Endothelial cell of umbilical vein (primary cell): ENCODE data around the gene PLEKHJ1. TPM values are rescaled to one million over a fixed set of nuclear protein-coding genes. Genes with fewer than 3 reads are reported as not detected.
"Not testable (repeated sequence)": the region's sequence is repeated elsewhere in the genome, so short reads cannot be mapped to it uniquely, and the experiment has no call there.

Experiments
- BruUV-seq: library from RNA; stranded (reverse); fragments of 400-500 nt; replicated peaks from 2 replicates; lab custom pipeline; 2021; lab: Mats Ljungman, UMichigan
- CTCF ChIA-PET: fragments of 300-600, 350-600 bp; sonication (Branson Sonifier 250); formaldehyde crosslinking; loops from one replicate; lab custom pipeline; 2021; ENCODE audit warnings: antibody characterized with exemption, inconsistent platforms; lab: Charles Lee
- POLR2A ChIA-PET: fragments of 300-600, 350-600 bp; sonication (Branson Sonifier 250); formaldehyde crosslinking; loops from one replicate; lab custom pipeline; 2021; ENCODE audit warnings: antibody characterized with exemption, inconsistent platforms; lab: Charles Lee
- DNase-seq: peaks from one replicate; pipeline ENCODE4 v3.0.0-alpha.2; 2011; ENCODE audit warnings: low read depth, low spot score
- FAIRE-seq: peaks from 2 replicates; lab custom pipeline; 2011; peaks lifted over from hg19 to GRCh38; lab: Jason Lieb, UNC
- H2AFZ ChIP-seq: 2 replicates; pipeline ENCODE4 v1.6.0; 2012; ENCODE audit warnings: low read depth, low read length, control low read depth, inconsistent platforms
- H3K27ac ChIP-seq: 2 replicates; pipeline ENCODE4 v1.5.1; 2011; ENCODE audit warnings: low read depth, mild to moderate bottlenecking, control low read depth, low read length, moderate library complexity; ENCODE audit not compliant: insufficient read depth
- H3K27me3 ChIP-seq, 2 experiments: 2 replicates each; pipeline versions ENCODE4 v1.6.0 to v1.6.1; 2011; ENCODE audit warnings: low read length in 2 of 2, mixed read lengths in 1 of 2; ENCODE audit not compliant: control insufficient read depth in 2 of 2, insufficient read depth in 2 of 2
- H3K36me3 ChIP-seq, 2 experiments: 2 replicates in 1 of 2; 3 replicates in 1 of 2; pipeline ENCODE4 v1.5.1; 2011; ENCODE audit warnings: low read length in 2 of 2, mild to moderate bottlenecking in 1 of 2, moderate library complexity in 1 of 2; ENCODE audit not compliant: control insufficient read depth in 2 of 2, insufficient read depth in 2 of 2; ENCODE audit errors: extremely low read depth in 1 of 2
- H3K4me1 ChIP-seq: 3 replicates; pipeline ENCODE4 v1.5.1; 2011; ENCODE audit warnings: mild to moderate bottlenecking, low read length; ENCODE audit not compliant: control insufficient read depth, insufficient read depth; ENCODE audit errors: extremely low read depth
- H3K4me2 ChIP-seq: 2 replicates; pipeline ENCODE4 v1.6.1; 2011; ENCODE audit warnings: low read length, control low read depth, mixed read lengths; ENCODE audit not compliant: insufficient read depth
- H3K4me3 ChIP-seq, 3 experiments: fragments of 200-600 bp in 1 of 3; sonication (generic), shearing (Covaris generic) in 1 of 3; replicated peaks in 1 of 3; 2 replicates each; pipeline ENCODE4 v1.5.1; 2011 to 2016; ENCODE audit warnings: control low read depth in 3 of 3, low read length in 3 of 3, mild to moderate bottlenecking in 2 of 3, inconsistent platforms in 1 of 3, low read depth in 1 of 3, moderate library complexity in 1 of 3; ENCODE audit not compliant: insufficient read depth in 1 of 3
- H3K79me2 ChIP-seq: 2 replicates; pipeline ENCODE4 v1.6.0; 2012; ENCODE audit warnings: low read length, inconsistent platforms; ENCODE audit not compliant: control insufficient read depth, insufficient read depth
- H3K9ac ChIP-seq: replicated peaks from 2 replicates; pipeline ENCODE3; 2011; ENCODE audit warnings: low read length, control low read depth; ENCODE audit not compliant: insufficient read depth; ENCODE audit errors: extremely low read depth
- H3K9me1 ChIP-seq: replicated peaks from 3 replicates; pipeline ENCODE4 v1.6.0; 2011; ENCODE audit warnings: mild to moderate bottlenecking, low read length; ENCODE audit not compliant: control insufficient read depth, insufficient read depth; ENCODE audit errors: extremely low read depth
- H3K9me3 ChIP-seq: replicated peaks from 2 replicates; pipeline ENCODE4 v1.5.1; 2012; ENCODE audit warnings: low read length, inconsistent platforms; ENCODE audit not compliant: control insufficient read depth, insufficient read depth
- H4K20me1 ChIP-seq: replicated peaks from 2 replicates; pipeline ENCODE3; 2011; ENCODE audit warnings: mild to moderate bottlenecking, low read length; ENCODE audit not compliant: control insufficient read depth, insufficient read depth; ENCODE audit errors: extremely low read depth
- CTCF ChIP-seq, 2 donors: IDR thresholded peaks; 1 replicate in 1 of 2; 2 replicates in 1 of 2; pipeline ENCODE4 v1.5.1; 2011; ENCODE audit warnings: low read length in 2 of 2, mild to moderate bottlenecking in 2 of 2, moderate library complexity in 2 of 2, control low read depth in 1 of 2, inconsistent platforms in 1 of 2, low read depth in 1 of 2; ENCODE audit not compliant: insufficient read depth in 1 of 2; ENCODE audit errors: extremely low read depth in 1 of 2
- EZH2 ChIP-seq: IDR thresholded peaks from 2 replicates; pipeline ENCODE4 v1.6.1; 2012; ENCODE audit warnings: borderline replicate concordance, low read depth, mild to moderate bottlenecking, moderate library complexity, low read length, inconsistent platforms; ENCODE audit not compliant: severe bottlenecking
- FOS ChIP-seq: IDR thresholded peaks from 2 replicates; pipeline ENCODE4 v1.6.1; 2011; ENCODE audit warnings: mild to moderate bottlenecking, low read length, moderate library complexity, borderline replicate concordance; ENCODE audit not compliant: insufficient read depth
- GATA2 ChIP-seq: IDR thresholded peaks from 2 replicates; pipeline ENCODE4 v1.7.0; 2011; ENCODE audit warnings: low read depth, mild to moderate bottlenecking, moderate library complexity, mixed read lengths, low read length; ENCODE audit not compliant: insufficient read length, insufficient read depth
- JUN ChIP-seq: IDR thresholded peaks from 2 replicates; pipeline ENCODE4 v1.6.1; 2011; ENCODE audit warnings: borderline replicate concordance, low read depth; ENCODE audit not compliant: insufficient read length, insufficient read depth
- MAX ChIP-seq: IDR thresholded peaks from 2 replicates; pipeline ENCODE4 v1.6.1; 2011; ENCODE audit not compliant: insufficient read depth, insufficient read length
- MYC ChIP-seq: IDR thresholded peaks from one replicate; pipeline ENCODE4 v1.6.1; 2011; ENCODE audit warnings: mild to moderate bottlenecking, low read depth, low read length
- POLR2A ChIP-seq: IDR thresholded peaks from 2 replicates; pipeline ENCODE4 v1.6.1; 2012; ENCODE audit warnings: low read depth, mild to moderate bottlenecking, control low read depth, low read length
- POLR2AphosphoS5 ChIP-seq: IDR thresholded peaks from 2 replicates; pipeline ENCODE4 v1.6.1; 2012; ENCODE audit warnings: low read depth, mild to moderate bottlenecking, control low read depth, low read length, moderate library complexity; ENCODE audit not compliant: insufficient read depth
- dilution Hi-C: fragments of 300-500 bp; cut with MboI; formaldehyde crosslinking; loops from one replicate; pipeline ENCODE4 v1.15.0; 2019; ENCODE audit warnings: low sequenced_read_pairs; ENCODE audit not compliant: extremely low pct_ligation_motif_present
- intact Hi-C: fragments of 100-400 bp; cut with micrococcal nuclease; formaldehyde crosslinking; loops from one replicate; pipeline ENCODE4 v1.10.0; 2022
- polyA plus RNA-seq, 4 experiments: library from polyadenylated mRNA; depleted of rRNA in 3 of 4; stranded (reverse) in 3 of 4; unstranded in 1 of 4; fragments of >200 nt; gene quantifications; 2 replicates each; pipeline versions ENCODE4 v1.2.1 to v1.2.3, GENCODE V29; 2011 to 2012; ENCODE audit warnings: missing spikeins in 1 of 4
- total RNA-seq: library from RNA; stranded (reverse); gene quantifications from 2 replicates; pipeline ENCODE4 v1.2.3, GENCODE V29; 2021

Gene PLEKHJ1
- total and polyA plus RNA-seq, 2 donors (not counting 3 experiments of a cell fraction or from before 2014, with no cell fraction given), result 82.4 to 115 TPM

DNA sequence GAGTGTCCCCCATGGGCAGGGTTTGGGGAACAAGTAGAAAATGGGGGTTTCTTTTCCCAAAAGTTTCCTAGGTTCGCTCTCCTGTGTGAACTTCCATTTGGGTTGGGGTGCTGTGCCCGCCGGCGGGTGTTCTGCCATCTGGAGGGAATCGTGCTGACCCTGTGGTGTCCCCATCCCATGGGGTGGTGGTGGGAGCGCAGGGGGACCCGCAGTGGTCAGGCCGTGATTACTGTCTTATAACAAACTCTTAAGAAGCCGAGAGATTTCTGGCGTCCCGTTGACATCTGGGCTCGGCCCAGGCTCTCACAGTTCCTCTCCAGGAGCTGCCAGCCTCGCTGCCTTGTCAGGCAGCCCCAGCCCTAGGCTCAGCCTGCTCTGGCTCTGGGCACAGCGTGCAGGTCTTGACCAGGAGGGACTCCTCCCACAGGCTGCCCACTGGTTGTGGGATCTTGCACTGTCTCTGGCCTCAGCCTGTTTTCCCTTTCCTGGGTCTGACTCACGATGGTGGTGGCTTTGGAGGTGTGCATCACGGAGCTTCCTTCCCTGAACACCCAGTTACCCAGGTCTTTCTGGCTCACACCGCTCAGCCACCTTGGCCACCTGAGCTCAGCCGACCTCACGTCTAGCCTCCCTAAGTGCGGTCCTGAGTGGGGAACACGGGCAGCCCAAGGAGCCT is 34.5 kb downstream of the PLEKHJ1 start:
- POLR2A ChIA-PET, result no interaction called here
- BruUV-seq, result no TSS peak
- no peaks in the 10 kb centered on the region for H4K20me1 ChIP-seq
- intact Hi-C loops (no loop called here), dilution Hi-C loops (no loop called here)
- H3K27me3 ChIP-seq, result no peaks in the 10 kb centered on the region
- no peak overlapping the region for H3K9ac ChIP-seq
- H3K27ac ChIP-seq, result no peak overlapping the region
- H3K79me2 ChIP-seq, result peaks cover 26% of the 10 kb centered on the region
- no peak overlapping the region for H3K4me2 ChIP-seq
- TF ChIP-seq FOS, result no peak
- TF ChIP-seq EZH2, result no peak
- no peak for TF ChIP-seq CTCF (IDR thresholded peaks at IDR 0.05; ENCODE audit: extremely low read depth in 1 of 2, insufficient read depth in 1 of 2, low read depth in 1 of 2, low read length in 2 of 2)
- no peak for TF ChIP-seq JUN
- no peak for TF ChIP-seq POLR2AphosphoS5
- TF ChIP-seq POLR2A, result no peak
- no peak for TF ChIP-seq MAX
- no peak for TF ChIP-seq GATA2
- no peak for TF ChIP-seq MYC
- H3K4me3 ChIP-seq, result no peak overlapping the region
- peaks cover 2 to 26% of the 10 kb centered on the region in 2 experiments for H3K36me3 ChIP-seq
- CTCF ChIA-PET, result no interaction called here
- H3K9me3 ChIP-seq, result no peaks in the 10 kb centered on the region
- H3K9me1 ChIP-seq, result no peaks in the 10 kb centered on the region
- H3K4me1 ChIP-seq, result no peaks in the 10 kb centered on the region
- DNase-seq, result no peak
- FAIRE-seq, result no peak
- H2AFZ ChIP-seq, result no peak overlapping the region

DNA sequence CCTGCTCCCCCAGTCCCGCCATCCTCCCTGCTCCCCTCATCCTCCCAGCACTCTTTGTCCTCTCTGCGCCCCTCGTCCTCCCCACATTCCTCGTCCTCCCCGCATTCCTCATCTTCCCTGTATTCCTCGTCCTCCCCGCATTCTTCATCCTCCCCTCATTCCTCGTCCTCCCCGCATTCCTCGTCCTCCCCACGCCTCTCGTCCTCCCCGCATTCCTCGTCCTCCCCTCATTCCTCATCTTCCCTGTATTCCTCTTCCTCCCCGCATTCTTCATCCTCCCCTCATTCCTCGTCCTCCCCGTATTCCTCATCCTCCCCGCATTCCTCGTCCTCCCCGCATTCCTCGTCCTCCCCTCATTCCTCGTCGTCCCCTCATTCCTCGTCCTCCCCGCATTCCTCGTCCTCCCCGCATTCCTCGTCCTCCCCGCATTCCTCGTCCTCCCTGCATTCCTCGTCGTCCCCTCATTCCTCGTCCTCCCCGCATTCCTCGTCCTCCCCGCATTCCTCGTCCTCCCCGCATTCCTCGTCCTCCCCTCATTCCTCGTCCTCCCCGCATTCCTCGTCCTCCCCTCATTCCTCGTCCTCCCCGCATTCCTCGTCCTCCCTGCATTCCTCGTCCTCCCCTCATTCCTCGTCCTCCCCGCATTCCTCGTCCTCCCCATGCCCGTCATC is 35.4 kb downstream of the PLEKHJ1 start:
- H3K9me1 ChIP-seq, intact Hi-C loops, H2AFZ ChIP-seq, DNase-seq, BruUV-seq, H3K27ac ChIP-seq, H3K27me3 ChIP-seq, FAIRE-seq, H3K4me2 ChIP-seq, H3K9me3 ChIP-seq, CTCF ChIA-PET, H3K9ac ChIP-seq, H3K4me1 ChIP-seq, dilution Hi-C loops, H4K20me1 ChIP-seq, H3K4me3 ChIP-seq: not testable (repeated sequence)
- peaks cover 2 to 29% of the 10 kb centered on the region in 2 experiments for H3K36me3 ChIP-seq
- POLR2A ChIA-PET, result interaction anchor here (0.6 kb wide), 1 partner anchor 23 kb away, joined by 3 read pairs; no protein-coding TSS in a partner anchor
- H3K79me2 ChIP-seq, result peaks cover 32% of the 10 kb centered on the region
